Caco-2 (cell line): Measurements from ENCODE around the gene SUMF1. TPM values are rescaled to one million over a fixed set of nuclear protein-coding genes. Genes with fewer than 3 reads are reported as not detected.

ENCODE experiments used
- BruUV-seq: library from RNA; stranded (reverse); fragments of 400-500 nt; replicated peaks from 2 replicates; lab custom pipeline; 2021; lab: Mats Ljungman, UMichigan
- CTCF ChIA-PET: fragments of 300-600 bp; sonication (Branson Sonifier 250); formaldehyde crosslinking; loops from one replicate; lab custom pipeline; 2022; ENCODE audit warnings: antibody characterized with exemption; lab: Charles Lee
- POLR2A ChIA-PET: fragments of 300-600 bp; sonication (Branson Sonifier 250); formaldehyde crosslinking; loops from one replicate; lab custom pipeline; 2022; ENCODE audit warnings: antibody characterized with exemption; lab: Charles Lee
- DNase-seq, 2 experiments: peaks; one replicate each; pipeline versions ENCODE4 v3.0.0 to v3.0.0-alpha.2; 2020 to 2022
- H3K27me3 ChIP-seq: replicated peaks from 2 replicates; pipeline ENCODE4 v1.6.0; 2011; ENCODE audit warnings: low read length; ENCODE audit not compliant: control insufficient read depth, insufficient read depth
- H3K36me3 ChIP-seq: 2 replicates; pipeline ENCODE4 v1.5.1; 2011; ENCODE audit warnings: low read length; ENCODE audit not compliant: control insufficient read depth, insufficient read depth
- H3K4me1 ChIP-seq: fragments of 250-450 bp; sonication (Bioruptor Pico); 2 replicates; pipeline ENCODE4 v1.5.1; 2020; ENCODE audit warnings: mild to moderate bottlenecking
- H3K4me3 ChIP-seq: 2 replicates; pipeline ENCODE4 v1.5.1; 2011; ENCODE audit warnings: low read depth, mild to moderate bottlenecking, control low read depth, low read length
- H3K9me3 ChIP-seq: fragments of 250-450 bp; sonication (Bioruptor Pico); 2 replicates; pipeline ENCODE4 v1.5.1; 2020; ENCODE audit warnings: mild to moderate bottlenecking, moderate library complexity
- H3K27ac Mint-ChIP-seq: one replicate; pipeline ENCODE4 v1.8.0; 2022; ENCODE audit warnings: mixed read lengths; ENCODE audit not compliant: unreplicated experiment
- H3K27me3 Mint-ChIP-seq: one replicate; pipeline ENCODE4 v1.8.0; 2022; ENCODE audit warnings: mixed read lengths; ENCODE audit not compliant: insufficient read depth, unreplicated experiment
- H3K36me3 Mint-ChIP-seq: one replicate; pipeline ENCODE4 v1.8.0; 2022; ENCODE audit warnings: mild to moderate bottlenecking, mixed read lengths; ENCODE audit not compliant: insufficient read depth, unreplicated experiment
- H3K4me1 Mint-ChIP-seq: one replicate; pipeline ENCODE4 v1.8.0; 2022; ENCODE audit warnings: low read depth, mixed read lengths; ENCODE audit not compliant: unreplicated experiment
- H3K4me3 Mint-ChIP-seq: one replicate; pipeline ENCODE4 v1.8.0; 2022; ENCODE audit warnings: mild to moderate bottlenecking, moderate library complexity, mixed read lengths; ENCODE audit not compliant: unreplicated experiment
- H3K9me3 Mint-ChIP-seq: one replicate; pipeline ENCODE4 v1.8.0; 2022; ENCODE audit warnings: mixed read lengths; ENCODE audit not compliant: unreplicated experiment
- intact Hi-C: fragments of 100-400 bp; cut with micrococcal nuclease; formaldehyde crosslinking; loops from one replicate; pipeline ENCODE4 v1.10.0; 2022; ENCODE audit not compliant: unreplicated experiment
- total RNA-seq: library from RNA; stranded (reverse); gene quantifications from 2 replicates; pipeline ENCODE4 v1.2.3, GENCODE V29; 2022
- TF ChIP-seq, protein P1 (sequence below), 2 experiments: fragments of 200-600 bp in 1 of 2; IDR thresholded peaks; 1 replicate in 1 of 2; 2 replicates in 1 of 2; pipeline versions ENCODE4 v1.5.1 to v1.8.0; 2011 to 2022; ENCODE audit warnings: antibody characterized with exemption in 1 of 2, control low read depth in 1 of 2, inconsistent platforms in 1 of 2, low read depth in 1 of 2, low read length in 1 of 2, mild to moderate bottlenecking in 1 of 2, moderate library complexity in 1 of 2; ENCODE audit not compliant: insufficient read depth in 1 of 2, severe bottlenecking in 1 of 2, unreplicated experiment in 1 of 2

Gene SUMF1
- total RNA-seq, 1 experiment from 2014 or later: 24.4 TPM

DNA sequence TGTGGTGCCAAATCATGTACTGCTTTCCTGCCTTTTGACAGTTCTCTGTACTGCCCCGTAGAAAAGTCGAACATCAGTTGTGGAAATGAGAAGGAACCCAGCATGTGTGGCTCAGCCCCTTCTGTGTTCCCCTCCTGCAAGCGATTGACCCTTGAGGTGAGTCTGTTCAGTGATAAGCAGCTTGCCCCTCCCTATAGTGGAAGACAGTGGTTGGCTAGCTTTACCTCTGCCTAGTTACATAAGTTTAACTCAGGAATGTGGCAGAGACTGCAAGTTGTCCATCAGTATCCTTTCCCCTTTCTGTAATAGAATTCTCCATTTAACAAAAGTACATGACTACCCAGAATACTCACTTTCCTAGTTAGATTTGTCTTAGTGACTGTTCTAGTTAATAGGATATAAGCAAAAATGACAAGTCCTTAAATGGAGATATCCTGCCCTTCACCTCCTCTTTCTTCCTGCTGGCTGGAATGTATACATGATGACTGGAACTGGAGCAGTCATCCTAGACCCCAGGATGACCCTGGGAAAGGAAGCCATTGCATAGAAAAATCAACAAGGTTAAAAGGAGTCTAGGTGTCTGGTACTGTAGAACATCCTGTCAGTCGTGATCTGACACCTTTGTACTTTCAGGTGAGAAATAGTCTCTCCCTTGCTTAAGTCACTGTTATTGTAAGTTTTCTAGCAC, 153.3 kb downstream of the SUMF1 start:
- H3K4me1 Mint-ChIP-seq: peaks cover 6% of the 10 kb centered on the region
- ChIA-PET POLR2A (no interaction called here), CTCF (no interaction called here)
- Histone ChIP-seq H3K27me3 (no peaks in the 10 kb centered on the region), H3K4me3 (no peak overlapping the region), H3K9me3 (no peaks in the 10 kb centered on the region), H3K36me3 (no peaks in the 10 kb centered on the region), H3K4me1 (peaks cover 12% of the 10 kb centered on the region; the same call in 1 of the 2 replicates)
- TF ChIP-seq, protein P1, sequence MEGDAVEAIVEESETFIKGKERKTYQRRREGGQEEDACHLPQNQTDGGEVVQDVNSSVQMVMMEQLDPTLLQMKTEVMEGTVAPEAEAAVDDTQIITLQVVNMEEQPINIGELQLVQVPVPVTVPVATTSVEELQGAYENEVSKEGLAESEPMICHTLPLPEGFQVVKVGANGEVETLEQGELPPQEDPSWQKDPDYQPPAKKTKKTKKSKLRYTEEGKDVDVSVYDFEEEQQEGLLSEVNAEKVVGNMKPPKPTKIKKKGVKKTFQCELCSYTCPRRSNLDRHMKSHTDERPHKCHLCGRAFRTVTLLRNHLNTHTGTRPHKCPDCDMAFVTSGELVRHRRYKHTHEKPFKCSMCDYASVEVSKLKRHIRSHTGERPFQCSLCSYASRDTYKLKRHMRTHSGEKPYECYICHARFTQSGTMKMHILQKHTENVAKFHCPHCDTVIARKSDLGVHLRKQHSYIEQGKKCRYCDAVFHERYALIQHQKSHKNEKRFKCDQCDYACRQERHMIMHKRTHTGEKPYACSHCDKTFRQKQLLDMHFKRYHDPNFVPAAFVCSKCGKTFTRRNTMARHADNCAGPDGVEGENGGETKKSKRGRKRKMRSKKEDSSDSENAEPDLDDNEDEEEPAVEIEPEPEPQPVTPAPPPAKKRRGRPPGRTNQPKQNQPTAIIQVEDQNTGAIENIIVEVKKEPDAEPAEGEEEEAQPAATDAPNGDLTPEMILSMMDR (IDR thresholded peaks at IDR 0.05; ENCODE audit: insufficient read depth in 1 of 2, low read depth in 1 of 2, low read length in 1 of 2, severe bottlenecking in 1 of 2, unreplicated experiment in 1 of 2): no peak
- H3K4me3 Mint-ChIP-seq: no peak overlapping the region
- H3K27ac Mint-ChIP-seq: no peak overlapping the region
- H3K27me3 Mint-ChIP-seq: no peaks in the 10 kb centered on the region
- H3K36me3 Mint-ChIP-seq: peaks cover 12% of the 10 kb centered on the region
- intact Hi-C loops: no loop called here
- no TSS peak for BruUV-seq
- no peak for DNase-seq
- no peaks in the 10 kb centered on the region for H3K9me3 Mint-ChIP-seq

DNA sequence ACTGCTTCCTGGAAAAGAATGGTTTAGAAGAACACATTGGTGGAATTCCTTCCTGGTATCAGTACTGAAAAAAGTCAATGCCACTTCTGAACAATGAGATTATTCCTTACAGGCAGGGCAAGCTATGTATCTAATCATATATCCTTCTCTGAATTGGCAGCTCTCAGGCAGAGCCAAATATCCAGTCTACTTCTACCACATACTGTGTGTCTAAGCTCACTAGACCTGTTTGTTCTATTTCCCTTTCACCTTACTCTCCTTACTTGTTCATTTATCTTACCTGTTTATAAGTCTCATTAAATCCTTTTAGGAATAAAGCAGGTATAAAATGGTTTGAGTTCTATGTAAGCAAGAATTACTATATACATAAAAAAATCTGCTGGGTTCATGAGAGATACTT, 155.6 kb downstream of the SUMF1 start:
- Histone ChIP-seq H3K36me3 (no peaks in the 10 kb centered on the region), H3K9me3 (no peaks in the 10 kb centered on the region), H3K4me1 (peaks cover 15% of the 10 kb centered on the region; the same call in 1 of the 2 replicates), H3K27me3 (no peaks in the 10 kb centered on the region), H3K4me3 (no peak overlapping the region)
- DNase-seq: no peak
- no peaks in the 10 kb centered on the region for H3K9me3 Mint-ChIP-seq
- ChIA-PET POLR2A (no interaction called here), CTCF (interaction anchor here (0.6 kb wide), 1 partner anchor 467 kb away, joined by 3 read pairs; no protein-coding TSS in a partner anchor)
- H3K4me1 Mint-ChIP-seq: peaks cover 6% of the 10 kb centered on the region
- H3K36me3 Mint-ChIP-seq: peaks cover 12% of the 10 kb centered on the region
- TF ChIP-seq, protein P1 (IDR thresholded peaks at IDR 0.05; ENCODE audit: insufficient read depth in 1 of 2, low read depth in 1 of 2, low read length in 1 of 2, severe bottlenecking in 1 of 2, unreplicated experiment in 1 of 2): no peak
- intact Hi-C loops: no loop called here
- no peak overlapping the region for H3K27ac Mint-ChIP-seq
- BruUV-seq: no TSS peak
- H3K27me3 Mint-ChIP-seq: no peaks in the 10 kb centered on the region
- H3K4me3 Mint-ChIP-seq: no peak overlapping the region

Other genes with a start within 250 kb of the SUMF1 start
- 11.7 and 11.8 TPM in 2 replicates for gene SETMAR, start 163.9 kb downstream of the SUMF1 start, total RNA-seq
- gene ITPR1, start 26.1 kb upstream of the SUMF1 start, total RNA-seq: 8.9 and 10.4 TPM in 2 replicates